Measurements from ENCODE around the gene STRA6.

The STRA6 gene

DNA sequence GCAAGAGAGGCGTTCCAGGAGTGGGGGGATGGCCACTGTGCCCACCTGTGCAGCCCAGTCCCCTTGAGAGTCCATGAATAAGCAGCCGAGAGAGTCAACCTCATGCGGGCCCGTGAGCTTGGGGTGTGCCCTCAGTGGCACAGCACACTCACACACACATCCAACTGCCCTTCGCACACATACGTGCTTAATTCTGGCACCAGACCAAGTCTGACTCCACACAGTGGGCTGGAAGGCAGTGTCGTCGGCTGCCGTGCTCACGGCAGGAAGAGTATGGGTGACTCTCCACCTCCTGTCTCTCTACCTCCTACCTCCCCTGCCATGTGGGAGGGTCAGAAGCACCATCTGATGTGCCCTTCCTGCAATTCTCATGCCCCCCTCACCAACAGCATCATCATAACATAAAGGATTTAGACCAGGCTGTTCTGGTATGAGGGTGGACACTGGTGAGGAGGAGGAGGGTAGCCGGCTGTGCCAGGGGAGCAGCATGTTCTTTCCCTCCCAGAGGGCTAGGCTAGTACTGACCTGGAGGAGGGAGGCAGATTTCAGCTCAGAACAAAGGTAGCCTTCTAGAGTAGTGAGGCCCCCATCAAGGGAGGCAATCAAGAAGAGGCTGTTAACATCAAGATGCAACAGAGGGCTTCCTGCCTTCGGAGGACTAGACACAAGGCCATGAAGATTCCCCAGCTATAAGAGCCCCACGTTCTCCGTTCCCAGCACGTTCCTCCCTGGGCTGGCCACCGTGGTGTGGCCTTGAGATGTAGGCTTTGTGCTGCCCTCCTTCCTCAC is 5.3 kb upstream of the STRA6 start:
- no peak for DNase-seq (ENCODE audit: low read depth, low spot score)

DNA sequence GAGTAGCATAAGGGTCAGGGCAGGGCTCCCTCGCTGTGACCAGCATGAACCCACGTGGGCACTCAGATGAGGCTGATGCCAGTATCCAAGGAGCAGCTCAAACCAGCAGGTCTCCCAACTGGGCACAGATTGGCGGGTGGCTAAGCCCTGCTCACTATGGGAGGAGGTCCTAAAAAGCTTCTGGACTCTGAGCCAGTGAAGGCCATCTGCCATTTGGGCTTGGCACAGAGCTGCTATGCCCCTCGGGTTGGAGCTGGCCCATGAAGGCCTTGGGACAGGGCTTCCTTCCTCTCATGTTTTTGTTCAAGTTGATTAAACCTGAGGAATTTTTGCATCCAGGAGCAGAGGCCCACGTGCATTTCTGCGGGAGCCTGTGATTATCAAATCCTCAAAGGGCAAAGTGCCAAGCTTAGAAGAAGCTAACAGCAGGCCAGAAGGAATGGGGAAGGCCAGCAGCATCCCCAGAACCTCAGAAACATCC is 4.3 kb upstream of the STRA6 start:
- DNase-seq (ENCODE audit: low read depth, low spot score) = no peak

DNA sequence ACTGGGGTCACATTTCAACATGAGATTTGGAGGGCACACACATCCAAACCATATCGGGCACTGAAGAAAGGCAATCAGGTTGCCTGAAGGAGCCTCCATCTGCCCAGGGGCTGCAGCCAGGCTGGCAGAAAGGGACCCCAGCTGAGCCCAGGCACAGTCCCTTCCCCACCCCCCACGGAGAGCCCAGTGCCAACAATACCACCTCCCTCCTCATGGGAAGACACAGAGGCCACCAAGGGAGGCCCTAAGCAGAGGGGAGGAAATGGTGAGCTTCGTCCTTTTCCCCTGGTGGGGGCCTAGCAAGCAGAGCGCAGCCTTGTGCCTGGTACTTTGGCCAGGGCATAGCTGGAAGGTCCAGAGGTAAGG is 3.0 kb upstream of the STRA6 start:
- no peak for DNase-seq (ENCODE audit: low read depth, low spot score)

DNA sequence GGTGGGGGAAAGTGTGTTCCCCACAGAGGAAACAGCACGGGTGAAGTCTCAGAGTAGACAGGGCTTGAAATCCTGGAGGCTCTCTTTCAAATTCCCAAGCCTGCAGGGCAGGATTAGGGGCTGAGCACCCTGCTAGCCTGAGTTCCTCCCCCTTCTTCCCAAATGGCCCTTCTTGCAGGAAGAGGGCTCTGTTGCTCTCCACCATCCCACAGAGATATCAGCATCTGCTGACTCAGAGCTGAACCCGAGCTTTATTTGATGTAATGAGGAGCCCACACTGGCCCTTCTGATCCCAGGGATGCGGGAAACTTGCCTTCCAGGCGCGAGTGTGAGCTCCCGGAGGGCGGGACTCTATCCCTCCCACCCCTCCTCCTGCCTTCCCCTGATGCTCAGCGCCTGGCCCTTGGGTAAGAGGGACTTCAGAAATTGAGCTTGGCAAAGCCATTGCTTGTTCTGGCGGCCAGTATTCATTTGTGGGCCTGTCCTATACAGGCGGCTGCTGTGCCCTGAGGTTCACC is 1.4 kb upstream of the STRA6 start:
- no peak for DNase-seq (ENCODE audit: low read depth, low spot score)

DNA sequence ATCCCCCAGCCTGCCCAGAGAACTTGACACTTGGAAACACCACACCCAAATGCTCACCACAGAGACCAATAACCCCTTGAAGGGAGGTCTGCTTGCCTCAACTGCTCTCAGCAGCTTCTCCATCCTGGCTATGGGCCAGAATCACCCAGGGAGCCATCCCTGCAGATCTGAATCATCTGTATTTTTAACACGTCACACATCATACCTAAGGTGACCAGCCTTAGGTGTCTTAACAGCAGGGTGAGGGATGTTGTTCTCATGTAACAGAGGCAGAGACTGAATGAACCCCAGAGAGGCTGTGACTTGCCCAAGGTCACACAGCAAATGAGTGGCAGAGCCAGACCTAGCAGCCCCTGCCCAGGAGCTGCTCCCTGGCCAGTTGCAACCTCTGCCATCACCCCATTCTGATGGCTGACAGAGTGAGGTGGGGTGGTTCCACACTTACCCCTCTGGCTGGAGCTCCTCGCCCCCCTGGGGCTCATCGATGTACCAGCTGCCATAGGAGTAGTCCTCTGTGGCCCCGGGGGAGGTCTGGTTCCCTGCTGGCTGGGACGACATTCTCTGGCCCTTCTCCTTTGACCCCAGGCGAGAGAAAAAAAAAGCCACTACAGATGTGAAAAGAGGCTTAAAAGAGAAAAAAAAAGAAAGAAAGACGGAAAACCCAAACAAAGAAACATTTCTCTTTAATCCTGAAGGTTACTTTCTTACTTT is 722 bp downstream of the STRA6 start:
- DNase-seq (ENCODE audit: low read depth, low spot score) = no peak

DNA sequence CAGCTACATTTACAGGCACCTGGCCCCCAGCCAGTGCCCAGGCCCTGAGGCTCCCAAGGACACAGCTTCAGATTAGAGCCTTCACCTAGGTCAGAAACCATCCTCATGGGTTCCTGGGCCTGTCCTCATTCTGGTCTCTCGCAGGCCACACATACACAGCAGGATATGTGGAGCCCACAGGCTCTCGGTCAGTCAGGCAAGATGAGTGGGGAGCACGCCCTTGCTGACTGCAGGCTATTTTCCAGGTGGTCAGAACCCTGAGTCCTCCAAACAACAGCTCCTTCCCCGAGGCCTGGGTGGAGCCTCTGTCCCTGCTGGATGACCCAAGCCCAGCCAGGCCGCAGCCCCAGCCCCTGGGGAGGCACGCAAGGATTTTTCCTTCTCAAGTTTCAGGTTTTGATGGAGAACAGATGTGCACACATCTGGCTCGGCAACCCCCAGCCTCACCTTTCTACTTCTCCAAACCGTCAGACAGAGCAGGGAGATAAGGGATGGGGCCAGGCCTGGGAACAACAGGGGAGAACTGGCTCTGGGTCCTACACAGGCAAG is 1.6 kb downstream of the STRA6 start:
- no peak for DNase-seq (ENCODE audit: low read depth, low spot score)

DNA sequence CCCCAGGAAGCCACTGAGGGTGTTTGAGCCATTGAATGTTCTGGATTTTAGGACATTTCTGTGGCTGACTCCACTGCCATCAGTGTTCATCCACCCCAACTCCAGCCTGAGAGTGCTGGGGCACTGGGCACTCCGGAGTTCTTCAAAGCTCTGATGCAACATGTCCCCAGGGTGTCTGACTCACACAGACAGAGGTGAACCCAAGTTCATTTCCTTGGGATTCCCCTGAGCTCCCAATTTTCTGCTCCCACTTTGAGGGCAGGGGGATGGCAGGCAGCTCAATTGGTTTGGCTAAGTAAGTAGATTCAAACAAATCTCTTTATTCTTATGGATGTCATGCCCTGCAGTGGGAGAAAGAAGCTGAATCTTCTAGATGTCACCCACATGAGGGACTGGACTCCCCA is 2.2 kb downstream of the STRA6 start:
- no peak for DNase-seq (ENCODE audit: low read depth, low spot score)

DNA sequence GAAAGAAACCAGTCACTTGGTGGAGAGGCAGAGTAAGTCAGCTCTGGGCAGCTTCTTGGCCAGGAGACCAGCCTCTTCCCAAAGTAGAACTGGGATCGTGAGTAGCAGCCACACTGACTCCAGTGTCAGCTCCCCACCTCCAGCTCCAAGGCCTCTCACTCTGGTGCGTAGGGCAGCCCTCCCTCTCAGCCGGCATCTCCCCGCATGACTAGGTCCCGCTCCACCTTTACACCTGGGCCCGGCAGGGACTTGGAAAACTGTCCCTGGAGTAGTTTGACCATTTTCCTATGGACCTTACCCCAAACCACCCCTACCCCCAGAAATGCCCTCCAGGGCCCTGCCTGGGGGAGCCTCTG is 3.3 kb downstream of the STRA6 start:
- no peak for DNase-seq (ENCODE audit: low read depth, low spot score)

DNA sequence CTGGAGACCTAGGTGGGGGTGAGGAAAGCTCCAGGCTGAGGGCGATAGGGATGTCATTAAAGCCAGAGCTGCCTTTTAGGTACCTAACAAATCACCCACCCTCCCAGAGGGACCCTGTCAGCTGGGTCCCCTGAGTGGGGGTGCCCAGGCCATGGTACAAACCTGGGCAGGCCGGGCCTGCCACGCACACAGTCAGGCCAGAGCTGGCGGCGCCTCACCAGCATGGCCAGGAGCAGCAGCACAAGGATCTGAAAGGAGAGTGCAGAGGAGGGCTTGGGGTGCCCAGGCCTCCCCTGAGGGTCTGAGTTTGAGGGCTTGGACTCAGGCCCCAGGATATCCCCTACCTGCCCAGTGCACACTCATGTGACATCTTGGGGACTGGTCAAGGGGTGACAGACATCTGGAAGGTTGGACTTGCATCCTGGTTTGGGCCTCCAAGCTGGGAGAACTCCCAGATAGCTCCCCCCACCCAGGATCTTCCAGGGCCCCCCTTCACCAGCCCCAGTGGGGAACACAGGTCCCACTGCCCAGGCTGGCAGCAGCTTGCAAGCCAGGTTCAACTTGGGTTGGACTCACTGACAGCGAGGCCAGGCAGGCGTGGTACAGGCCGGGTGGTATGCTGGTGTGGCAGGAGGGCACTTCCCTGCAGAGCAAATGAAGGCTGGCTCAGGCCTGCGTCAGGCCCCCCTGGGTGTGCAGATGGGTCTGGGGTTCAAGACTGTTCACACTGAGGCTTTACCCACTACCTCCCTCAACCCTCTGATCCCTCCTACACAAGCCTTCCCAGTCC is 5.2 kb downstream of the STRA6 start:
- no peak for DNase-seq (ENCODE audit: low read depth, low spot score)

DNA sequence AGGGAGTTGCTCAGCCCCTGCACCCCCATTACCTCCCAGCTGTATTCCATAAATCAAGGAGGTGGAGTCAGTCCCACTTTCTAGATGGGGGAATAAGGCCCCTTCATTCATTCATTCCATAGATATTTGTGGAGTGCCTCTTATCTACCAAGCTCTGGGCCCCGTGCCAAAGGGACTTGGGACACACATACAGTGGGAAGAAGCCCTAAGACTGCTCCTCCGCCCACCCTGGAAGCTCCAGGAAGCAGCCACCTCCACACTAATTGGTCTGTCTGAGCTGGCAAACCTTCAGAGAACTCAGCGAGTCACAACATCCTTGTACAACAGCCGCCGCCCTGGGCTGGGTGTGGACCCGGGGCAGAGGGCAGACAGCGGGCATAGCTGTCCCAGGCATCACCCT is 6.4 kb downstream of the STRA6 start:
- no peak for DNase-seq (ENCODE audit: low read depth, low spot score)

DNA sequence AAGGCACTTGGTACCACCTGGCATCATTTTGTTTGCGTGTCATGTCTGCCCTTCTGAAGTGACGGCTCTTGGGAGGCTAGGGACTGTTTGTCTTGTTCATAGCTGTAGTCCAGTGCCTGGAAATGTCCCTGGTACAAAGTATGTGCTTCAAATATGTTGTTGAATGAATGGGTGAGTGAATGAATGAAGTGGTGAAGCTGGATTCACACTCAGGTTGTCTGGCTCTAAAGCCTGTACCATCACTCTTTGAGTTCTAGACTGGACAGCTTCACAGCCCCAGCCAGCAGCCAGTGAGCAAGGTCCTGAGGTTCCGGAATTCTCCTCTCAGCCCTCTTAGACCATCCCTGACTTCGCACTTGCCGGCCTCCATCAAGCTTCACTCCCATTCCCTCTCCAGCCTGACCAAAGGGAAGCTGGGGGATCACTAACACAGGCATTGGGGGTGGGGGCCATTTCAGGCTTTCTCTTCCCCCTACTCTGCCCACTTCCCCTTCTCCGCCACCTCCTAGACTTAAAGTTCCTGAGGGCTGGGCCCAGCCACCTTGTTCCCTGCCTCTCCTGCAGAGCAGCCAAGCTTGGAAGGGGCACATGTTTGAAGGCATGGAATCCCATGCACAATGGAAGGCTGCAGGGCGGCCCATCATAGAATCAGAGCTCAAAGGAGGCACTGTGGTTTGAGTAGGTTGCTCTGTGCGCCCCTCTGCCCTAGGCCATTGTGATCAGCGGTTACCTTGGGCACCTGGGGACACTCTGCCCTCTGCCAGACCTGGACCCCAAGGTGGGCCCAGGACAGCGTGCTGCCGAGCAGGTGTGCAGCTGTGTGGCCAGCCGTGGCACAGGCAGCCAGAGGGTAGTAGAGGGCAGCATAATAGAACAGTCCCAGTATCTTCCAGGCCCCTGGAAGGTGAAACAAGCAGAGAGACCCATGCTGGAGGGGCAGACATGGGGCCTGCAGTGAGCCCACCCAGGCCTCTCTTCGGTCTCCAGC is 7.7 kb downstream of the STRA6 start:
- no peak for DNase-seq (ENCODE audit: low read depth, low spot score)

DNA sequence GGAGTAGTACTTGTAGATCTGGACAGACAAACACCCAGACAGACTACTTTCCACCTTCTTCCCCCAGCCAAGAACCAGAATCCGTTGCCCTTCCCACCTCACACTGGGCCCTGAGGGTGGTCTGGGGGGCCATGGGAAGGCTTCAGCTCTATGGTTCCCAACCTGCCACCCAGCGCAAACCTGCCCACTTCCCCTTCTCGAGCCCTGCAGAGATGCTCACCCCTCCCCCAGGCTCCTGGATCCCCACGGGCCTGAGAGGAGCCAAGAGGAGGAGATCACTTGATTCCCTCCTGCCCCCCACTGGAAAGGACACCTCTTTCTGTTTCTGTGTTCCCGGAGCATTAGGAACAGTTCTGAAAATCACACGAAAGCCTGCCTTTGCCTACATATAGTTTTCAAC is 8.7 kb downstream of the STRA6 start:
- DNase-seq (ENCODE audit: low read depth, low spot score) = no peak

DNA sequence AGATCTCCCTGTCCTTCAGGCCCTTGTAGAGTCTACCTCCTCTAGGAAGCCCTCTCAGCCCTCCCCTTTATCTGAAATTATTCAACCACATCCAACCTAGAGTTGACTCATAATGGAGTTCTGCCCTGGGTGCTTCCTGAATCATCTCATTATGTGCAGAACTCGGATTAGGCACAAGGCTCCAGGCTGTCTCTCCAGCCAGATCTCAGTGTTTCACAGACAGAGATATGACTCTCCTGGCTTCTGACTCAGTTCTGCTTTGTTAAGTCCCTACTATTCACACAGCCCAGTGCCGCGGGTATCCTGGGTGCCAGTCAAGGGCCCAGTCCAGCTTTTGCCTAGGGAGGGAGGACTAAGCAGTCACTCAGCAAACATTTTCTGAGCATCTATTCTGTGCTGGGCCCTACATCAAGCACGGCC is 9.3 kb downstream of the STRA6 start:
- no peak for DNase-seq (ENCODE audit: low read depth, low spot score)

DNA sequence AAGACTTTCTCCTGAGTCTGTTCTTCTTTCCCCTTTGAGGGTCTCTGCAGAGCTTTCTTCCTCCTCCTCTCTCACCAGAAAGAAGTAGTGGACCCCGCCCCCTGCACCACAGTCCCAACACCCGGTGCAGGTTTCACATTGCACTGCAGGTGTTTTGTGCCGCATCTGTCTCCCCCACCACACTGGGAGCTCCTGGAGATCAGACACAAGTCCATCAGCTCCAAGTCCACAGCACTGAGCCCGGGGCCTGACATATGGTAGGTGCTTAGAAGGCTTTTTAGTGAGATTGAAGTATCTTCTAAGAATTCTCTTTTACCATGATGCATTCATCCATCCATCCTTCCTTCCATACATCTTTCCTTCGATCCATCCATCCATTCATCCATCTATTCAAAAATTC is 9.8 kb downstream of the STRA6 start:
- DNase-seq (ENCODE audit: low read depth, low spot score) = no peak

DNA sequence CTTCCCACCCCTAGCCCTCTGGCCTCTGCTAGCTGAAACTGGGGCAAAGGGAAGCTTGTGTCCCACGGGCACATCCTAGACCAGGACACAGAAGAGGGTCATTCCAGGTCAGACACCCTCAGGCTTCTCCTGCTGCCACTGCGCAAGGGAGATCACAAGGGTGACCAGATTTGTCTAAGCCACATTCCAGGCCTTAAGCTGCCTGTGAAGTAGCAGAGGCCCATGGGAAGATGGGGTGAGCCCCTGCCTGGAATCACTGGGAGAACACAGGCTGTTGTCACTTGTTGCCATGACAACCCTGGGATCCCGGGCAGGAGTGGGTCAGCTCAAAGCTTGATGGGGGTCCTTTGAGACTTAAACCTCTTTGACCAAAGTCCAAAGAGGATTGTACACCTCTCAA is 10.8 kb downstream of the STRA6 start:
- no peak for DNase-seq (ENCODE audit: low read depth, low spot score)

DNA sequence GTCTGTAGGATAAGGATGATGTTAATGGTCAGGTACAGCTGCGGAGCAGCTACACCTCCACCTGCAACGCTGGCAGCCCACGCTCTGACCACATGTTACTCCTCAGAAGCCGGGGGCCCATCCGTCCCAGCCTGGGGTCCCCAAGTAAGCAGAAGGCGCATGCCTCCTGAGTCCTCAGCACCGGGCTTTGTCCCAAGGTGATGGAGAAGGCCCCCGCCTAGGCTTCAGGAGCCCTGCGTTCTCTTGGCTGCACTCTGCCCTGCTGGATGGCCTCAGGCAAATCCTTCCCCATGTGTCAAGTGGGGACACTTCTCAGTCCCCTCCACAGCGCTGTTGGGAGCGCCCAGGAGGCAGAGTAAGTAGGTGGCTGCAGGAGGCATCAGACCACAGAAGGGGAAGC is 14.4 kb downstream of the STRA6 start:
- DNase-seq (ENCODE audit: low read depth, low spot score) = no peak

DNA sequence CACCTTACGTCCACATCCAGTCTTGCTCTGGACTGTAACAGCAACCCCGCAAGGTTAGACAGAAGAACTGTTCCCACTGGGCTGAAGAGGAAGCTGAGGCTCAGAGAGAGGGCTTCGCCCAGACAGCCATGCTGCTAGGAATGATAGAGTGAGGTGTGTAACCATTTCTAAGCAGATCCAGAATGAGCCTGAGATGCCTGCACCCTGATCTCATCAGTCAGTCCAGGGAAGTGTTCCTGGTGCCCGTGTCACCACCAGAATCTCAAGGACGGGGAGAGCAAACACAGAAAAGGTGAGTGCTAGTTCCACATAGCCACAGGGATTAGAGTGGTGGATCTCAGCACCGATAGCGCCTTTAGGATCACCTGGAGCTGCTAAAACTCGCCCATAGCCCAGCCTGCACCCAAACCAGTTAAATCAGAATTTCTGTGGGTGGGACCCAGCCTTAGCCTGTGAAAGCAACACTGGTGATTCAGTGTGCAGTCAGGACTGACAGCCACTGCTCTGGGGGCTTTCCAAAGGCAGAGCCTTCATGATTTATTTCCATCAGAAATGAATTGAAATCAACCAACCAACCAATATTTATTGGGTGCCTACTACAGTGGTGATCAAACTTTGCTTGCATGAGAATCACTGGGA is 16.8 kb downstream of the STRA6 start:
- DNase-seq (ENCODE audit: low read depth, low spot score) = no peak

DNA sequence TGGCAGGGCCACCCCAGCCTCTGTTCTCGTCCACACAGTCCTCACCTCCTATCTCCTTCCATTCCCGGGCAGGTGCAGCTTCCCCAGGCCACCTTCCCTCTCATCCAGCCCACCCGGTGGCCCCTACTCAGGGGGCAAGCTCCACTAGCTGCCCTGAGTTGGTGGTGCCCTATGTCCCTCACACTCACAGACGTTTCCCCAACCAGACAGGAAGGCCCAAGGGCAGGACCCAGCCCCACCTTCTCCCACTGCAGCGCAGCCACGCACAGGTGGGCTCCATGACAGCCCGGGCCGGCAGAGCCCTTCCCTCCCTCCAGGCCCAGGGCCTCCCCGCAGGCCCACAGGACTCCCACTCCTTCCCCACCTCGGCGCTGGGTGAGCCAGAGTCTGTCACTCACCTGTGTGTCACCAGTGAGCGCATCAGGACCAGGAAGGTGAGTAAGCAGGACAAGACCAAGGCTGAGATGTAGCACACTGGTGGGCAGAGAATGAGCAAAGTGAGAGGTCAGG is 17.9 kb downstream of the STRA6 start:
- DNase-seq (ENCODE audit: low read depth, low spot score) = no peak

DNA sequence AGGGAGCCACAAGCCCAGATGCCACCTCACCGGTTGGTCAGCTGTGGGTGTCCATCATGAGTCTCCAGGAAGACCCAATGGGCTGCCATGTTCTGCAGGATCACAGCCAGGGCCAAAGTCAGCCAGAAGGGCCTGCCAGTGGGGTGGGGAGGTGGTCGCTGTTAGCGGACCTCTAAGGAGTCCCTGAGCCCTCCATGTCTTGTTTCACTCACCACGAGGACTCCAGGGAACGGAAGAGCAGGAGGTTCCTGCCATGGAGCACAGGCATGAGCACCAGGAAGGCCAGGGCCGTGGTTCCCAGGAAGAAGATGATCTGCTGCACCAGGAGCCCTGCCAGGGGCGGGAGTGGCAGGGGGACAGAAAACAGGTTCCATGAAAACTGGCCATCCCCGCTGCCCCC is 20.5 kb downstream of the STRA6 start:
- no peak for DNase-seq (ENCODE audit: low read depth, low spot score)
